GM23338 (cell line): Measurements from ENCODE around the gene SFT2D1. TPM values are rescaled to one million over a fixed set of nuclear protein-coding genes. Genes with fewer than 3 reads are reported as not detected.

Source experiments
- ATAC-seq: fragments of 200-7000 bp; cut with Tn5 transposase; 3 replicates; pipeline ENCODE4 v1.9.1; 2020
- DNase-seq: peaks from one replicate; pipeline ENCODE4 v3.0.0-alpha.2; 2015; ENCODE audit warnings: low spot score
- H2AFZ ChIP-seq: fragments of 200-600 bp; sonication (generic); 2 replicates; pipeline ENCODE4 v1.8.0; 2016; ENCODE audit warnings: antibody characterized with exemption, mild to moderate bottlenecking, moderate library complexity
- H3F3A ChIP-seq: fragments of 200-600 bp; sonication (generic); replicated peaks from 2 replicates; pipeline ENCODE4 v1.8.0; 2017; ENCODE audit warnings: antibody characterized with exemption, mixed run types, low read depth
- H3K27ac ChIP-seq: fragments of 200-600 bp; sonication (generic); 2 replicates; pipeline ENCODE4 v1.6.1; 2016; ENCODE audit warnings: low read depth
- H3K27me3 ChIP-seq: fragments of 200-600 bp; sonication (generic); 2 replicates; pipeline ENCODE4 v1.8.0; 2016; ENCODE audit warnings: mild to moderate bottlenecking, mixed run types, moderate library complexity; ENCODE audit not compliant: insufficient read depth
- H3K36me3 ChIP-seq: fragments of 200-600 bp; sonication (generic); 2 replicates; pipeline ENCODE4 v1.8.0; 2016; ENCODE audit warnings: mild to moderate bottlenecking; ENCODE audit not compliant: insufficient read depth
- H3K4me1 ChIP-seq: fragments of 200-600 bp; sonication (generic); 2 replicates; pipeline ENCODE4 v1.8.0; 2016; ENCODE audit warnings: mild to moderate bottlenecking, moderate library complexity; ENCODE audit not compliant: insufficient read depth
- H3K4me2 ChIP-seq: fragments of 200-600 bp; sonication (generic); 2 replicates; pipeline ENCODE4 v1.7.1; 2017; ENCODE audit warnings: mixed run types
- H3K4me3 ChIP-seq: fragments of 200-600 bp; sonication (generic); 2 replicates; pipeline ENCODE4 v1.6.1; 2016; ENCODE audit warnings: mixed run types
- H3K79me2 ChIP-seq: fragments of 200-600 bp; sonication (generic); replicated peaks from 2 replicates; pipeline ENCODE4 v1.8.0; 2017; ENCODE audit warnings: mild to moderate bottlenecking; ENCODE audit not compliant: insufficient read depth
- H3K9me2 ChIP-seq: fragments of 200-600 bp; sonication (generic); 2 replicates; pipeline ENCODE4 v1.8.0; 2017; ENCODE audit not compliant: insufficient read depth
- H4K20me1 ChIP-seq: fragments of 200-600 bp; sonication (generic); replicated peaks from 2 replicates; pipeline ENCODE4 v1.8.0; 2017; ENCODE audit warnings: mild to moderate bottlenecking; ENCODE audit not compliant: insufficient read depth
- H3K27ac Mint-ChIP-seq: 2 replicates; pipeline ENCODE4 v1.8.0; 2020; ENCODE audit warnings: inconsistent platforms, mild to moderate bottlenecking, moderate library complexity, mixed read lengths
- H3K27me3 Mint-ChIP-seq: 3 replicates; pipeline ENCODE4 v1.8.0; 2022; ENCODE audit warnings: low read depth, mild to moderate bottlenecking, moderate library complexity, mixed read lengths, inconsistent platforms; ENCODE audit not compliant: insufficient read depth, poor library complexity
- H3K36me3 Mint-ChIP-seq: 3 replicates; pipeline ENCODE4 v1.8.0; 2021; ENCODE audit warnings: low read depth, mild to moderate bottlenecking, inconsistent platforms, moderate library complexity, mixed read lengths
- H3K4me1 Mint-ChIP-seq: 3 replicates; pipeline ENCODE4 v1.8.0; 2020; ENCODE audit warnings: mild to moderate bottlenecking, inconsistent platforms, mixed read lengths
- H3K4me3 Mint-ChIP-seq: 3 replicates; pipeline ENCODE4 v1.8.0; 2021; ENCODE audit warnings: moderate library complexity, mild to moderate bottlenecking, inconsistent platforms, mixed read lengths
- H3K9me3 Mint-ChIP-seq: 3 replicates; pipeline ENCODE4 v1.8.0; 2020; ENCODE audit warnings: moderate library complexity, mild to moderate bottlenecking, inconsistent platforms, mixed read lengths
- CREB1 ChIP-seq: fragments of 250-450 bp; sonication (Bioruptor Pico); IDR thresholded peaks from 2 replicates; pipeline ENCODE4 v1.5.0; 2020; ENCODE audit warnings: low read depth, mild to moderate bottlenecking, moderate library complexity
- CTCF ChIP-seq, 2 experiments: fragments of 200-600 bp in 1 of 2; sonication (generic) in 1 of 2; conservative IDR thresholded peaks; 2 replicates each; pipeline versions ENCODE4 v1.5.1 to v1.6.1; 2016 to 2017; ENCODE audit warnings: antibody characterized with exemption in 2 of 2, low read depth in 2 of 2, mild to moderate bottlenecking in 2 of 2, moderate library complexity in 1 of 2
- EZH2 ChIP-seq: fragments of 200-600 bp; sonication (generic); IDR thresholded peaks from one replicate; pipeline ENCODE4 v1.8.0; 2017; ENCODE audit warnings: antibody characterized with exemption, mild to moderate bottlenecking, low read depth; ENCODE audit not compliant: unreplicated experiment
- EZH2phosphoT487 ChIP-seq: fragments of 200-600 bp; sonication (generic); IDR thresholded peaks from one replicate; pipeline ENCODE4 v1.8.1; 2018; ENCODE audit warnings: antibody characterized with exemption; ENCODE audit not compliant: unreplicated experiment
- JUNB ChIP-seq: IDR thresholded peaks from one replicate; pipeline ENCODE4 v1.6.1; 2016; ENCODE audit warnings: antibody characterized with exemption; ENCODE audit not compliant: unreplicated experiment
- NANOG ChIP-seq: IDR thresholded peaks from 2 replicates; pipeline ENCODE4 v1.6.1; 2016; ENCODE audit warnings: antibody characterized with exemption, borderline replicate concordance
- POLR2AphosphoS5 ChIP-seq: IDR thresholded peaks from 2 replicates; pipeline ENCODE4 v1.6.1; 2016; ENCODE audit warnings: antibody characterized with exemption, low read depth
- STAT1 ChIP-seq: IDR thresholded peaks from one replicate; pipeline ENCODE4 v1.6.1; 2016; ENCODE audit warnings: antibody characterized with exemption; ENCODE audit not compliant: unreplicated experiment
- ZNF114 ChIP-seq: fragments of 250-450 bp; sonication (Bioruptor Pico); IDR thresholded peaks from 2 replicates; pipeline ENCODE4 v1.5.0; 2020; ENCODE audit warnings: mild to moderate bottlenecking, moderate library complexity
- ZNF331 ChIP-seq: fragments of 250-450 bp; sonication (Bioruptor Pico); IDR thresholded peaks from 2 replicates; pipeline ENCODE4 v1.5.0; 2020; ENCODE audit warnings: low read depth, mild to moderate bottlenecking, moderate library complexity
- ZNF462 ChIP-seq: fragments of 250-450 bp; sonication (Bioruptor Pico); IDR thresholded peaks from 2 replicates; pipeline ENCODE4 v1.5.0; 2020; ENCODE audit warnings: mild to moderate bottlenecking, moderate library complexity
- polyA plus RNA-seq: library from polyadenylated mRNA; unstranded; fragments of >200 nt; fragmentation: Nextera tagmentation; extraction: Ambion mirVana; gene quantifications from 2 replicates; pipeline ENCODE4 v1.2.1, GENCODE V29; 2016
- total RNA-seq: library from RNA; depleted of rRNA; stranded (reverse); fragments of >200 nt; shearing (Covaris generic); gene quantifications from 2 replicates; pipeline ENCODE4 v1.2.3, GENCODE V29; 2014
- TF ChIP-seq, protein P1 (sequence below): IDR thresholded peaks from 2 replicates; pipeline ENCODE4 v1.6.1; 2016; ENCODE audit warnings: antibody characterized with exemption
- TF ChIP-seq, protein P2 (sequence below): IDR thresholded peaks from one replicate; pipeline ENCODE4 v1.6.1; 2018; ENCODE audit warnings: antibody characterized with exemption; ENCODE audit not compliant: unreplicated experiment

Gene SFT2D1
- total and polyA plus RNA-seq, 2 experiments from 2014 or later: 74.7 to 120 TPM

DNA sequence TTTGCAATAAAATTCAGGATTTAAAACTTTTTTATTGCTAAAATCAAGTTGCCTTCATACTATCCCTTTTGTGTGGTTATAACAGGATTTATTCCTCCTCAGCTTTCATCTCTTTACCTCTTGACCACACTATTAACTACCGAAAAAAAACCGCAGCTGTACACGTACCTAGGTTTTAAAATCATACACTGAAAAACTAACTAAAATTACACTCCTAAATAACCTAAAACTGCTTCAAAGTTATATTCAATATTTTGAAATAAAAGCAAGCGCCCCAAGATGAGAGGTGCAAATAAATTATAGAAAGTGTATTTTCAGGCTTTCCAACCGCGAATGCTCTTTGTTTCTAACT is 39.0 kb upstream of the SFT2D1 start:
- peak overlapping the region; percentile 66; the same call in 1 of the 2 replicates for H2AFZ ChIP-seq
- H3K27ac Mint-ChIP-seq: no peak overlapping the region
- no peaks in the 10 kb centered on the region for H3K9me3 Mint-ChIP-seq
- no peaks in the 10 kb centered on the region for H3K36me3 Mint-ChIP-seq
- no peak overlapping the region for H3K27ac ChIP-seq
- no peaks in the 10 kb centered on the region for H3K36me3 ChIP-seq
- peaks cover 4% of the 10 kb centered on the region for H3K27me3 Mint-ChIP-seq
- peak overlapping the region; percentile 92 for H3K4me3 ChIP-seq
- DNase-seq (no peak), ATAC-seq (no peak)
- peaks cover 7% of the 10 kb centered on the region for H3K4me1 ChIP-seq
- H3K79me2 ChIP-seq: peaks cover 27% of the 10 kb centered on the region
- no peaks in the 10 kb centered on the region for H3F3A ChIP-seq
- H3K4me3 Mint-ChIP-seq: peak overlapping the region; percentile 82
- H3K9me2 ChIP-seq: peaks cover 3% of the 10 kb centered on the region; the same call in 1 of the 2 replicates
- no peaks in the 10 kb centered on the region for H4K20me1 ChIP-seq
- H3K27me3 ChIP-seq: no peaks in the 10 kb centered on the region
- H3K4me2 ChIP-seq: peak overlapping the region; percentile 77
- peaks cover 6% of the 10 kb centered on the region; the same call in 1 of the 3 replicates for H3K4me1 Mint-ChIP-seq
- TF ChIP-seq POLR2AphosphoS5: no peak
- no peak for TF ChIP-seq ZNF331 (CRISPR knock-in tag)
- no peak for TF ChIP-seq EZH2
- TF ChIP-seq CREB1 (CRISPR knock-in tag): no peak
- TF ChIP-seq CTCF (conservative IDR thresholded peaks at IDR 0.05; ENCODE audit: low read depth in 2 of 2): no peak
- TF ChIP-seq, protein P1, sequence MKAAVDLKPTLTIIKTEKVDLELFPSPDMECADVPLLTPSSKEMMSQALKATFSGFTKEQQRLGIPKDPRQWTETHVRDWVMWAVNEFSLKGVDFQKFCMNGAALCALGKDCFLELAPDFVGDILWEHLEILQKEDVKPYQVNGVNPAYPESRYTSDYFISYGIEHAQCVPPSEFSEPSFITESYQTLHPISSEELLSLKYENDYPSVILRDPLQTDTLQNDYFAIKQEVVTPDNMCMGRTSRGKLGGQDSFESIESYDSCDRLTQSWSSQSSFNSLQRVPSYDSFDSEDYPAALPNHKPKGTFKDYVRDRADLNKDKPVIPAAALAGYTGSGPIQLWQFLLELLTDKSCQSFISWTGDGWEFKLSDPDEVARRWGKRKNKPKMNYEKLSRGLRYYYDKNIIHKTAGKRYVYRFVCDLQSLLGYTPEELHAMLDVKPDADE: no peak
- TF ChIP-seq, protein P2, sequence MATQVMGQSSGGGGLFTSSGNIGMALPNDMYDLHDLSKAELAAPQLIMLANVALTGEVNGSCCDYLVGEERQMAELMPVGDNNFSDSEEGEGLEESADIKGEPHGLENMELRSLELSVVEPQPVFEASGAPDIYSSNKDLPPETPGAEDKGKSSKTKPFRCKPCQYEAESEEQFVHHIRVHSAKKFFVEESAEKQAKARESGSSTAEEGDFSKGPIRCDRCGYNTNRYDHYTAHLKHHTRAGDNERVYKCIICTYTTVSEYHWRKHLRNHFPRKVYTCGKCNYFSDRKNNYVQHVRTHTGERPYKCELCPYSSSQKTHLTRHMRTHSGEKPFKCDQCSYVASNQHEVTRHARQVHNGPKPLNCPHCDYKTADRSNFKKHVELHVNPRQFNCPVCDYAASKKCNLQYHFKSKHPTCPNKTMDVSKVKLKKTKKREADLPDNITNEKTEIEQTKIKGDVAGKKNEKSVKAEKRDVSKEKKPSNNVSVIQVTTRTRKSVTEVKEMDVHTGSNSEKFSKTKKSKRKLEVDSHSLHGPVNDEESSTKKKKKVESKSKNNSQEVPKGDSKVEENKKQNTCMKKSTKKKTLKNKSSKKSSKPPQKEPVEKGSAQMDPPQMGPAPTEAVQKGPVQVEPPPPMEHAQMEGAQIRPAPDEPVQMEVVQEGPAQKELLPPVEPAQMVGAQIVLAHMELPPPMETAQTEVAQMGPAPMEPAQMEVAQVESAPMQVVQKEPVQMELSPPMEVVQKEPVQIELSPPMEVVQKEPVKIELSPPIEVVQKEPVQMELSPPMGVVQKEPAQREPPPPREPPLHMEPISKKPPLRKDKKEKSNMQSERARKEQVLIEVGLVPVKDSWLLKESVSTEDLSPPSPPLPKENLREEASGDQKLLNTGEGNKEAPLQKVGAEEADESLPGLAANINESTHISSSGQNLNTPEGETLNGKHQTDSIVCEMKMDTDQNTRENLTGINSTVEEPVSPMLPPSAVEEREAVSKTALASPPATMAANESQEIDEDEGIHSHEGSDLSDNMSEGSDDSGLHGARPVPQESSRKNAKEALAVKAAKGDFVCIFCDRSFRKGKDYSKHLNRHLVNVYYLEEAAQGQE: no peak
- no peak for TF ChIP-seq ZNF114 (CRISPR knock-in tag)
- no peak for TF ChIP-seq JUNB
- TF ChIP-seq EZH2phosphoT487: no peak
- no peak for TF ChIP-seq STAT1
- TF ChIP-seq NANOG: no peak
- no peak for TF ChIP-seq ZNF462 (CRISPR knock-in tag)
